Astrocyte (in vitro differentiated cells and primary cell): ENCODE results near the gene MYOCOS. TPM values are rescaled to one million over a fixed set of nuclear protein-coding genes. Genes with fewer than 3 reads are reported as not detected.
"Not testable (repeated sequence)": the region's sequence is repeated elsewhere in the genome, so short reads cannot be mapped to it uniquely, and the experiment has no call there.

Source experiments
- DNase-seq: peaks from one replicate; pipeline ENCODE4 v3.0.0-alpha.2; 2010; ENCODE audit warnings: low read depth
- FAIRE-seq: peaks from 2 replicates; lab custom pipeline; 2011; peaks lifted over from hg19 to GRCh38; lab: Jason Lieb, UNC
- H2AFZ ChIP-seq: 2 replicates; pipeline ENCODE4 v1.6.0; 2012; ENCODE audit warnings: low read depth, low read length, inconsistent platforms
- H3K27ac ChIP-seq: 2 replicates; pipeline ENCODE4 v1.5.1; 2011; ENCODE audit warnings: low read depth, low read length, inconsistent platforms
- H3K27me3 ChIP-seq: 2 replicates; pipeline ENCODE4 v1.6.0; 2011; ENCODE audit warnings: low read length, inconsistent platforms; ENCODE audit not compliant: insufficient read depth
- H3K36me3 ChIP-seq: 2 replicates; pipeline ENCODE4 v1.5.1; 2011; ENCODE audit warnings: low read length, inconsistent platforms; ENCODE audit not compliant: insufficient read depth
- H3K4me1 ChIP-seq: 2 replicates; pipeline ENCODE4 v1.5.1; 2011; ENCODE audit warnings: low read length, inconsistent platforms; ENCODE audit not compliant: insufficient read depth
- H3K4me2 ChIP-seq: 2 replicates; pipeline ENCODE4 v1.6.0; 2012; ENCODE audit warnings: low read length, inconsistent platforms
- H3K4me3 ChIP-seq: 2 replicates; pipeline ENCODE4 v1.5.1; 2011; ENCODE audit warnings: low read depth, mild to moderate bottlenecking, low read length, inconsistent platforms; ENCODE audit not compliant: insufficient read depth
- H3K79me2 ChIP-seq: 2 replicates; pipeline ENCODE4 v1.6.0; 2012; ENCODE audit warnings: mild to moderate bottlenecking, low read length, inconsistent platforms; ENCODE audit not compliant: insufficient read depth
- H3K9ac ChIP-seq: 2 replicates; pipeline ENCODE4 v1.6.0; 2012; ENCODE audit warnings: mild to moderate bottlenecking, low read length, inconsistent platforms
- H3K9me3 ChIP-seq: 2 replicates; pipeline ENCODE4 v1.5.1; 2012; ENCODE audit warnings: low read depth, mild to moderate bottlenecking, low read length, inconsistent platforms; ENCODE audit not compliant: insufficient read depth
- H4K20me1 ChIP-seq: 2 replicates; pipeline ENCODE4 v1.6.0; 2012; ENCODE audit warnings: low read length, inconsistent platforms; ENCODE audit not compliant: insufficient read depth
- H3K27ac Mint-ChIP-seq: one replicate; pipeline ENCODE4 v1.8.0; 2021; ENCODE audit warnings: mild to moderate bottlenecking, mixed read lengths; ENCODE audit not compliant: unreplicated experiment
- H3K27me3 Mint-ChIP-seq: one replicate; pipeline ENCODE4 v1.8.0; 2021; ENCODE audit warnings: low read depth, mixed read lengths; ENCODE audit not compliant: unreplicated experiment
- H3K36me3 Mint-ChIP-seq: one replicate; pipeline ENCODE4 v1.8.0; 2021; ENCODE audit warnings: low read depth, mixed read lengths; ENCODE audit not compliant: unreplicated experiment
- H3K4me1 Mint-ChIP-seq: one replicate; pipeline ENCODE4 v1.8.0; 2021; ENCODE audit warnings: low read depth, mixed read lengths; ENCODE audit not compliant: unreplicated experiment
- H3K4me3 Mint-ChIP-seq: one replicate; pipeline ENCODE4 v1.8.0; 2021; ENCODE audit warnings: mild to moderate bottlenecking, moderate library complexity, mixed read lengths; ENCODE audit not compliant: unreplicated experiment
- H3K9me3 Mint-ChIP-seq: one replicate; pipeline ENCODE4 v1.8.0; 2021; ENCODE audit warnings: mild to moderate bottlenecking, mixed read lengths; ENCODE audit not compliant: unreplicated experiment
- CTCF ChIP-seq: IDR thresholded peaks from 2 replicates; pipeline ENCODE4 v1.5.1; 2011; ENCODE audit warnings: low read depth, mild to moderate bottlenecking, inconsistent platforms, low read length, moderate library complexity; ENCODE audit not compliant: insufficient read depth
- EZH2 ChIP-seq: IDR thresholded peaks from 2 replicates; pipeline ENCODE4 v1.6.1; 2012; ENCODE audit warnings: mild to moderate bottlenecking, low read length, inconsistent platforms; ENCODE audit not compliant: insufficient read depth
- total RNA-seq: library from RNA; stranded (reverse); gene quantifications from 2 replicates; pipeline ENCODE4 v1.2.1, GENCODE V29; 2021

The MYOCOS gene
- total RNA-seq, 1 donor from 2014 or later, result not detected

- Histone ChIP-seq H3K4me2 (no peak overlapping the region), H2AFZ (no peak overlapping the region), H3K4me3 (no peak overlapping the region), H3K27ac (no peak overlapping the region), H3K36me3 (no peaks in the 10 kb centered on the region), H3K27me3 (no peaks in the 10 kb centered on the region), H3K4me1 (no peaks in the 10 kb centered on the region), H3K9me3 (no peaks in the 10 kb centered on the region), H4K20me1 (no peaks in the 10 kb centered on the region), H3K9ac (no peak overlapping the region), H3K79me2 (no peaks in the 10 kb centered on the region)
- H3K27ac Mint-ChIP-seq, result no peak overlapping the region
- H3K36me3 Mint-ChIP-seq, result peaks cover 11% of the 10 kb centered on the region
- no peak for FAIRE-seq
- no peaks in the 10 kb centered on the region for H3K4me1 Mint-ChIP-seq
- no peak for DNase-seq
- H3K27me3 Mint-ChIP-seq, result no peaks in the 10 kb centered on the region
- H3K4me3 Mint-ChIP-seq, result no peak overlapping the region
- TF ChIP-seq CTCF (no peak), EZH2 (no peak)
- no peaks in the 10 kb centered on the region for H3K9me3 Mint-ChIP-seq
Observed at GRCh38 chr1:171600862-171601261, 21.2 kb upstream of the MYOCOS start.

- H3K4me1 ChIP-seq, H3K27ac Mint-ChIP-seq, H3K27me3 Mint-ChIP-seq, H2AFZ ChIP-seq, FAIRE-seq, H3K4me3 Mint-ChIP-seq, H3K36me3 ChIP-seq, H3K79me2 ChIP-seq, H3K36me3 Mint-ChIP-seq, DNase-seq, H3K27me3 ChIP-seq, H4K20me1 ChIP-seq, H3K4me2 ChIP-seq, H3K27ac ChIP-seq, H3K9me3 ChIP-seq, H3K4me1 Mint-ChIP-seq, H3K9me3 Mint-ChIP-seq, H3K4me3 ChIP-seq, H3K9ac ChIP-seq: not testable (repeated sequence)
Observed at GRCh38 chr1:171603042-171603441, 19.0 kb upstream of the MYOCOS start.

GRCh38 chr1:171606402-171606941 is 15.6 kb upstream of the MYOCOS start:
- Mint-ChIP-seq H3K9me3 (no peaks in the 10 kb centered on the region), H3K36me3 (no peaks in the 10 kb centered on the region), H3K4me1 (peaks cover 4% of the 10 kb centered on the region), H3K4me3 (no peak overlapping the region), H3K27ac (no peak overlapping the region), H3K27me3 (no peaks in the 10 kb centered on the region)
- DNase-seq (no peak), FAIRE-seq (no peak)
- H3K27me3 ChIP-seq, result no peaks in the 10 kb centered on the region
- H2AFZ ChIP-seq, result no peak overlapping the region
- no peak overlapping the region for H3K4me3 ChIP-seq
- H3K4me2 ChIP-seq, result no peak overlapping the region
- TF ChIP-seq EZH2 (no peak), CTCF (no peak)
- H3K27ac ChIP-seq, result no peak overlapping the region
- no peaks in the 10 kb centered on the region for H3K36me3 ChIP-seq
- H3K4me1 ChIP-seq, result no peaks in the 10 kb centered on the region
- no peak overlapping the region for H3K9ac ChIP-seq
- no peaks in the 10 kb centered on the region for H3K9me3 ChIP-seq
- H3K79me2 ChIP-seq, result no peaks in the 10 kb centered on the region
- H4K20me1 ChIP-seq, result no peaks in the 10 kb centered on the region
